HG03095 (cell line): ENCODE data around the gene FOSL1.

Experiments
- ATAC-seq: cut with Tn5 transposase; IDR thresholded peaks from one replicate; pipeline ENCODE4 v1.9.1; 2021; ENCODE audit warnings: moderate library complexity; ENCODE audit not compliant: unreplicated experiment

FOSL1 gene

GRCh38 chr11:65883058-65883761, 17.0 kb downstream of the FOSL1 start:
- no peak for ATAC-seq

- no peak for ATAC-seq
Measured at GRCh38 chr11:65882120-65883057, 17.8 kb downstream of the FOSL1 start.

- ATAC-seq, result no peak
Measured at GRCh38 chr11:65880844-65881421, 19.3 kb downstream of the FOSL1 start.

GRCh38 chr11:65880027-65880426, 20.2 kb downstream of the FOSL1 start:
- ATAC-seq, result no peak

DNA sequence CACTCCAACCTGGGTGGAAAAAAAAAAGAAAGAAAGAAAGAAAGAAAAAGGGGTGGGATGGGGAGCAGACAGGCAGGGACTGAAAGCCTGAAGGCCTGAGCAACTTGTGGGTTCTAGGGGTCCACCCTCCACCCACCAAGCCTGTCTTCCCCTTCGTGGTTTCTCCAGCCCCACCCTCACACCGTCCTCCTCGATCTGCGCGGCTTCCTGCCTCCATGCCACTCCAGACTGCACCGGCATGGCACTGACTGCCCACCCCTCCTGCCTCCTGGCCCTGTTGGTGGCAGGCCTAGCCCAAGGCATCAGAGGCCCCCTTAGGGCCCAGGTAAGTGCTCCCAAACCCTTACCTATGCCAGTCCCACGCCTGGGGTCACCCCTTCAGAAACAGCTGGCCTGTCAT, 20.6 kb downstream of the FOSL1 start, which contains the start of gene CTSW:
Gene CTSW, plus strand, starts transcription at position 221 of the 400 bp plus-strand sequence. Its CDS starts 18 bp downstream, at position 239.
- no peak for ATAC-seq

GRCh38 chr11:65873318-65874156, 26.7 kb downstream of the FOSL1 start:
- peak; percentile 67 for ATAC-seq

DNA sequence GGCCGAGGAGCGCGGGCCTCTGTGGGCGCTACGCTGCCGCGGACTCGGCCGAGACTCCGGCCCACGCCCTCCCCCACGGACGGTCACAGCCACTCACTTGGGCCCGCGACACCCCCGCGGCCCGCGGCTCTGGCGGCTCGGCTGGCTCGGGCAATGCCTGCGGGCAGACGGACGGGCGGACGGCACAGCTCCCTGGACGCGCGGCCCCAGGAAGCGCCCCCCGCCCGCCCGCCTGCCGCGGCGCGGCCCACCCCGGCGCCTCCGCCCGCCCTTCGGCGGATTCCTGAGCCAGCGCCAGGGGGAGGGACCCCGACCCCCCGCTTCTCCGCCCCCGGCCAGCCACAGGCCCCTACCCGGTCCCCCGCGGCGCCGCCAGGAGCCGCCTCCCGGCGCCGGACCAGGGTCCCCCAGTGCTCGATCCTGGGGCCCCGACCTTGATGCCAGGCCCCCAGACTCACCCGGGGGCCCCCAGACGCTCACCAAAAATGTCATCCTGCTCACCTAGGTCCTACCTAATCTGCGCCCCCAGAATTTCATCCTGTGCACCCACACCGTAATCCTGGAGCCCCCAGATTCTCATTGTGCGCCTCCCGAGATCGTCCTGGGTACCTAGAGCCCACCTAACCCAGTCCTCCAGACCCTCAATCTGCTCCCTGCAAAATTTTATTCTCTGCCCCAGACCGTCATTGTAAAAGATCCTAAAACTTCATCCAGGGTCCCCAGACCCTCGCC, 27.4 kb downstream of the FOSL1 start, which contains the start of gene EFEMP2:
Gene EFEMP2, minus strand, starts transcription at position 215 of the 732 bp plus-strand sequence. CDS start 446 bp downstream, outside the sequence.
- no peak for ATAC-seq

DNA sequence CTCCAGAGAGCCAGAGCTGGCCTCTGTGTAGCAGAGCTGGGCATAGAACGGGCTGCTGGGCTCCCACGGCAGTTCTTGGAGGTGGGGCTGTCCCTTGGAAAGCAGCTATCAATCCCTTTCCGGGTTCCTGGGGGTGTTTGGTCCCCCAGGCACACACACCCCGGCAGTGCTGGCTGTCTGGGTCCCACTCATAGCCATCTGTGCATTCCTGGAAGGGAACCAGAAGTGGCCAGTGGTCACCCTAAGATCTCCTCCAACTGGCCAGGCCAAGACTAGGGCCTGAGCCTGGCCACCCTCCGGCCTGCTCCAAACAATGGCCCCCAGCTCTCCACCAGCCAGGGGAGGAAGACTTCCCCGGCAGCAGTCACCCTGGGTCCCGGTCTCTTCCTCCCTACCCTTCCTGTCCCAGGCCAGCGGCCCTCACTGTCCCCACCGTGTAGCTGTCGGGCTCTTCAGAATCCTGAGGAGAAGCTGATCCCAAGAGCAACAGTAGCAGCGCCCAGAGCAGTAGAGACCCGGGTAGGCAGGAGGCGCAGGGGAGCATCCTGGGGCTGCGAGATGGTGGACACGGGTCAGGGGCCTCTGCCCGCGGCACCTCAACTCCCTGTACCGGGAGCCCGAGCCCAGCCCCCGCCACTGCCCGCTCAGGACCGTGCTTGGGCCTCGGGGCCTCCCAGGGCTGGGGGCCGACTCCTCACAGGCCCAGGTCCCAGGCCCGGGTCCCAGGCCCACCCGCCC, 28.2 kb downstream of the FOSL1 start:
- ATAC-seq, result no peak

GRCh38 chr11:65870706-65871681, 29.2 kb downstream of the FOSL1 start:
- ATAC-seq, result no peak

GRCh38 chr11:65870307-65870658, 29.9 kb downstream of the FOSL1 start:
- no peak for ATAC-seq

GRCh38 chr11:65869643-65870306, 30.4 kb downstream of the FOSL1 start:
- no peak for ATAC-seq

- ATAC-seq, result no peak
Measured at GRCh38 chr11:65868907-65869306, 31.3 kb downstream of the FOSL1 start.

- ATAC-seq, result no peak
Measured at GRCh38 chr11:65868076-65868667, 32.0 kb downstream of the FOSL1 start.

- ATAC-seq, result no peak
Measured at GRCh38 chr11:65867284-65868071, 32.7 kb downstream of the FOSL1 start.

GRCh38 chr11:65866509-65867283, 33.5 kb downstream of the FOSL1 start:
- ATAC-seq, result no peak
